K562 (cell line): Measurements from ENCODE around the gene VPS26A. TPM values are rescaled to one million over a fixed set of nuclear protein-coding genes. Genes with fewer than 3 reads are reported as not detected.

Experiments used
- CREB1 ChIP-seq, 2 experiments: sonication (generic) in 1 of 2; formaldehyde crosslinking in 1 of 2; IDR thresholded peaks; 2 replicates each; pipeline versions ENCODE4 v1.6.1 to v1.8.0; 2012 to 2022; ENCODE audit warnings: inconsistent platforms in 1 of 2, mild to moderate bottlenecking in 1 of 2, missing genetic modification reagents in 1 of 2, moderate library complexity in 1 of 2
- CXXC5 ChIP-seq: fragments of 250-450 bp; sonication (Bioruptor Pico); IDR thresholded peaks from 2 replicates; pipeline ENCODE4 v1.8.0; 2022; ENCODE audit warnings: inconsistent platforms, mild to moderate bottlenecking, moderate library complexity
- FOSL1 ChIP-seq: fragments of 200-800 bp; sonication (Bioruptor generic); conservative IDR thresholded peaks from 2 replicates; pipeline ENCODE4 v1.6.1; 2016; ENCODE audit warnings: missing genetic modification characterization, missing compliant biosample characterization
- FOXA3 ChIP-seq, 2 experiments: fragments of 450-650 bp in 1 of 2; sonication (generic) in 1 of 2; formaldehyde crosslinking; IDR thresholded peaks in 1 of 2; conservative IDR thresholded peaks in 1 of 2; 2 replicates each; pipeline versions ENCODE4 v1.4.0 to v1.8.0; 2020 to 2022; ENCODE audit warnings: mild to moderate bottlenecking in 2 of 2, missing genetic modification reagents in 1 of 2
- GATAD2A ChIP-seq: fragments of 450-650 bp; IDR thresholded peaks from 2 replicates; pipeline ENCODE4 v1.6.1; 2017
- L3MBTL2 ChIP-seq: fragments of 450-650 bp; IDR thresholded peaks from 2 replicates; pipeline ENCODE4 v1.6.1; 2016; ENCODE audit warnings: mild to moderate bottlenecking, moderate library complexity
- NCOA2 ChIP-seq, 2 experiments: fragments of 450-650 bp; IDR thresholded peaks; 2 replicates each; pipeline ENCODE4 v1.6.1; 2018; ENCODE audit warnings: mild to moderate bottlenecking in 2 of 2, moderate library complexity in 1 of 2; ENCODE audit not compliant: partially characterized antibody in 2 of 2
- NFE2 ChIP-seq: IDR thresholded peaks from 2 replicates; pipeline ENCODE4 v1.6.1; 2014; ENCODE audit warnings: antibody characterized with exemption, low read depth
- PHF8 ChIP-seq: fragments of 200-600 bp; sonication (generic); IDR thresholded peaks from 2 replicates; pipeline ENCODE4 v1.6.1; 2012; ENCODE audit warnings: mixed run types, mild to moderate bottlenecking, inconsistent platforms, low read length, moderate library complexity, borderline replicate concordance
- SIX5 ChIP-seq, 2 experiments: IDR thresholded peaks; 2 replicates each; pipeline ENCODE4 v1.6.1; 2011; ENCODE audit warnings: low read length in 2 of 2, borderline replicate concordance in 1 of 2, low read depth in 1 of 2, mild to moderate bottlenecking in 1 of 2, moderate library complexity in 1 of 2; ENCODE audit not compliant: insufficient read depth in 1 of 2
- SMAD4 ChIP-seq: fragments of 250-450 bp; sonication (Bioruptor Pico); conservative IDR thresholded peaks from 2 replicates; pipeline ENCODE4 v1.8.0; 2021; ENCODE audit warnings: inconsistent platforms, mild to moderate bottlenecking, moderate library complexity
- SRSF9 ChIP-seq: fragments of 200-400 bp; formaldehyde crosslinking; IDR thresholded peaks from 2 replicates; pipeline ENCODE4 v1.6.1; 2017; ENCODE audit warnings: low read depth, low read length, borderline replicate concordance
- STAG1 ChIP-seq: sonication (generic); formaldehyde crosslinking; IDR thresholded peaks from 2 replicates; pipeline ENCODE4 v1.5.0; 2020; ENCODE audit warnings: missing genetic modification reagents, borderline replicate concordance
- ZNF134 ChIP-seq: fragments of 250-450 bp; sonication (Bioruptor Pico); conservative IDR thresholded peaks from 2 replicates; pipeline ENCODE4 v1.4.0; 2020
- polyA plus RNA-seq, 8 experiments: library from polyadenylated mRNA; depleted of rRNA in 4 of 8; stranded (reverse) in 5 of 8; unstranded in 3 of 8; fragments of >200 nt; fragmentation: Nextera tagmentation in 2 of 8; fragmentation: Illumina TruSeq in 1 of 8; extraction: Ambion mirVana in 2 of 8; extraction: Trizol in 1 of 8; gene quantifications; 2 replicates each; pipeline versions ENCODE4 v1.2.1 to v1.2.3, GENCODE V29; 2011 to 2014; ENCODE audit warnings: inconsistent platforms in 1 of 8, missing spikeins in 1 of 8
- total RNA-seq, 7 experiments: library from RNA; depleted of rRNA in 6 of 7; stranded (reverse); fragments of >200 nt in 6 of 7; fragmentation: Illumina TruSeq in 2 of 7; extraction: Trizol in 2 of 7; gene quantifications; 2 replicates each; pipeline versions ENCODE4 v1.2.1 to v1.2.3, GENCODE V29; 2011 to 2021; ENCODE audit warnings: low replicate concordance in 1 of 7
- TF ChIP-seq, protein P1 (sequence below): fragments of 450-650 bp; IDR thresholded peaks from 2 replicates; pipeline ENCODE4 v1.6.1; 2014; ENCODE audit warnings: low read depth, mild to moderate bottlenecking, moderate library complexity, borderline replicate concordance
- TF ChIP-seq, protein P2 (sequence below): IDR thresholded peaks from 2 replicates; pipeline ENCODE4 v1.6.1; 2014; ENCODE audit warnings: antibody characterized with exemption
- TF ChIP-seq, protein P3 (sequence below): sonication (generic); formaldehyde crosslinking; IDR thresholded peaks from 2 replicates; pipeline ENCODE4 v1.8.0; 2022; ENCODE audit warnings: mild to moderate bottlenecking, missing genetic modification reagents
- TF ChIP-seq, protein P4 (sequence below): fragments of 250-450 bp; sonication (Bioruptor Pico); IDR thresholded peaks from 2 replicates; pipeline ENCODE4 v1.4.0; 2020

The VPS26A gene
- total and polyA plus RNA-seq, 9 of the 15 experiments (the other 6 are each of a cell fraction or from before 2014, with no cell fraction given): 47.1 to 137 (median 69.3) TPM

DNA sequence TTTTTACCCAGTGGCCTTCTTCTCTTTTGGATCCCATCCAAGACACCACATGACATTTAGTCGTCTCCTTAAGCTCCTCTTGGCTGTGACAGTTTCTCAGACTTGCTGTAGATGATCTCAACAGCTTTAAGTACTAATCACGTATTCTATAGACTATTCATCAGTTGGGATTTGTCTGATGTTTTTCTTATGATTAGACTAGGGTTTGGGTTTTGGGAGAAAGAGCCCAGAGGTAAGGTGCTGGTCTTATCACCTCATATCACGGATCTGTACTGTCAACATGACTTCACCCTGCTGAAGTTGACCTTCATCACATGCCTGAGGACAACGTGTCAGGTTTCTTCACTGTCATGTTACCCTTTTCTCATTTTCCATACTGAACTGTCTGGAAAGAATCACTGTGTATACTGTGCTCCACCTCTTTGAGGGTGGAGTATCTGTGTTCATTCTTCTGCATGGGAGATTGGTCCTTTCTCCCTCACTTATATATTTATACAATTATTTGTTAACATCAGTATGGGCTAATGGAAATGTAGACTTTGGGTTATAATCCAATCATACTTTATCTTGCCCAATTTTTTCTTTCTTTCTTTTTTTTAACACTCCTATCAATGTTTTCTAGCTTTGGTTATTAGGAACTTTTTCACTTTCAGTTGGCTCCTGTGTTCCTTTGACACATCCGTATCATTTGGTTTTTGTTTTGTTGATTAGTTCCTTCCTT, 89.8 kb downstream of the VPS26A start (continued):
- TF ChIP-seq, protein P1, sequence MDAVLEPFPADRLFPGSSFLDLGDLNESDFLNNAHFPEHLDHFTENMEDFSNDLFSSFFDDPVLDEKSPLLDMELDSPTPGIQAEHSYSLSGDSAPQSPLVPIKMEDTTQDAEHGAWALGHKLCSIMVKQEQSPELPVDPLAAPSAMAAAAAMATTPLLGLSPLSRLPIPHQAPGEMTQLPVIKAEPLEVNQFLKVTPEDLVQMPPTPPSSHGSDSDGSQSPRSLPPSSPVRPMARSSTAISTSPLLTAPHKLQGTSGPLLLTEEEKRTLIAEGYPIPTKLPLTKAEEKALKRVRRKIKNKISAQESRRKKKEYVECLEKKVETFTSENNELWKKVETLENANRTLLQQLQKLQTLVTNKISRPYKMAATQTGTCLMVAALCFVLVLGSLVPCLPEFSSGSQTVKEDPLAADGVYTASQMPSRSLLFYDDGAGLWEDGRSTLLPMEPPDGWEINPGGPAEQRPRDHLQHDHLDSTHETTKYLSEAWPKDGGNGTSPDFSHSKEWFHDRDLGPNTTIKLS: no peak
- TF ChIP-seq FOXA3 (CRISPR knock-in tag; conservative IDR thresholded peaks at IDR 0.05 in 1 of 2, IDR thresholded peaks at IDR 0.05 in 1 of 2) (peak; percentile 51 to 86; a peak in 2 of 4 replicates), ZNF134 (0 out of 2 replicates have a peak, but pooled peaks have one; percentile 61), CXXC5 (CRISPR knock-in tag) (peak; percentile 56), L3MBTL2 (peak; percentile 95), NCOA2 (IDR thresholded peaks at IDR 0.05; ENCODE audit: partially characterized antibody in 2 of 2) (no peak), SRSF9 (no peak), NFE2 (peak; percentile 54; the same call in 1 of the 2 replicates), GATAD2A (peak; percentile 54; the same call in 1 of the 2 replicates), STAG1 (CRISPR knock-in tag) (no peak), FOSL1 (tag) (peak; percentile 49; the same call in 1 of the 2 replicates), SIX5 (IDR thresholded peaks at IDR 0.05; ENCODE audit: borderline replicate concordance in 1 of 2, insufficient read depth in 1 of 2, low read depth in 1 of 2, low read length in 2 of 2) (no peak), SMAD4 (0 out of 2 replicates have a peak, but pooled peaks have one; percentile 62), CREB1 (IDR thresholded peaks at IDR 0.05) (no peak), CREB1 (CRISPR knock-in tag; IDR thresholded peaks at IDR 0.05) (peak; percentile 23; the same call in 1 of the 2 replicates), PHF8 (no peak)
- TF ChIP-seq, protein P2, sequence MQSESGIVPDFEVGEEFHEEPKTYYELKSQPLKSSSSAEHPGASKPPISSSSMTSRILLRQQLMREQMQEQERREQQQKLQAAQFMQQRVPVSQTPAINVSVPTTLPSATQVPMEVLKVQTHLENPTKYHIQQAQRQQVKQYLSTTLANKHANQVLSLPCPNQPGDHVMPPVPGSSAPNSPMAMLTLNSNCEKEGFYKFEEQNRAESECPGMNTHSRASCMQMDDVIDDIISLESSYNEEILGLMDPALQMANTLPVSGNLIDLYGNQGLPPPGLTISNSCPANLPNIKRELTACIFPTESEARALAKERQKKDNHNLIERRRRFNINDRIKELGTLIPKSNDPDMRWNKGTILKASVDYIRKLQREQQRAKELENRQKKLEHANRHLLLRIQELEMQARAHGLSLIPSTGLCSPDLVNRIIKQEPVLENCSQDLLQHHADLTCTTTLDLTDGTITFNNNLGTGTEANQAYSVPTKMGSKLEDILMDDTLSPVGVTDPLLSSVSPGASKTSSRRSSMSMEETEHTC: peak; percentile 92
- TF ChIP-seq, protein P3, sequence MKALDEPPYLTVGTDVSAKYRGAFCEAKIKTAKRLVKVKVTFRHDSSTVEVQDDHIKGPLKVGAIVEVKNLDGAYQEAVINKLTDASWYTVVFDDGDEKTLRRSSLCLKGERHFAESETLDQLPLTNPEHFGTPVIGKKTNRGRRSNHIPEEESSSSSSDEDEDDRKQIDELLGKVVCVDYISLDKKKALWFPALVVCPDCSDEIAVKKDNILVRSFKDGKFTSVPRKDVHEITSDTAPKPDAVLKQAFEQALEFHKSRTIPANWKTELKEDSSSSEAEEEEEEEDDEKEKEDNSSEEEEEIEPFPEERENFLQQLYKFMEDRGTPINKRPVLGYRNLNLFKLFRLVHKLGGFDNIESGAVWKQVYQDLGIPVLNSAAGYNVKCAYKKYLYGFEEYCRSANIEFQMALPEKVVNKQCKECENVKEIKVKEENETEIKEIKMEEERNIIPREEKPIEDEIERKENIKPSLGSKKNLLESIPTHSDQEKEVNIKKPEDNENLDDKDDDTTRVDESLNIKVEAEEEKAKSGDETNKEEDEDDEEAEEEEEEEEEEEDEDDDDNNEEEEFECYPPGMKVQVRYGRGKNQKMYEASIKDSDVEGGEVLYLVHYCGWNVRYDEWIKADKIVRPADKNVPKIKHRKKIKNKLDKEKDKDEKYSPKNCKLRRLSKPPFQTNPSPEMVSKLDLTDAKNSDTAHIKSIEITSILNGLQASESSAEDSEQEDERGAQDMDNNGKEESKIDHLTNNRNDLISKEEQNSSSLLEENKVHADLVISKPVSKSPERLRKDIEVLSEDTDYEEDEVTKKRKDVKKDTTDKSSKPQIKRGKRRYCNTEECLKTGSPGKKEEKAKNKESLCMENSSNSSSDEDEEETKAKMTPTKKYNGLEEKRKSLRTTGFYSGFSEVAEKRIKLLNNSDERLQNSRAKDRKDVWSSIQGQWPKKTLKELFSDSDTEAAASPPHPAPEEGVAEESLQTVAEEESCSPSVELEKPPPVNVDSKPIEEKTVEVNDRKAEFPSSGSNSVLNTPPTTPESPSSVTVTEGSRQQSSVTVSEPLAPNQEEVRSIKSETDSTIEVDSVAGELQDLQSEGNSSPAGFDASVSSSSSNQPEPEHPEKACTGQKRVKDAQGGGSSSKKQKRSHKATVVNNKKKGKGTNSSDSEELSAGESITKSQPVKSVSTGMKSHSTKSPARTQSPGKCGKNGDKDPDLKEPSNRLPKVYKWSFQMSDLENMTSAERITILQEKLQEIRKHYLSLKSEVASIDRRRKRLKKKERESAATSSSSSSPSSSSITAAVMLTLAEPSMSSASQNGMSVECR: no peak
- TF ChIP-seq, protein P4, sequence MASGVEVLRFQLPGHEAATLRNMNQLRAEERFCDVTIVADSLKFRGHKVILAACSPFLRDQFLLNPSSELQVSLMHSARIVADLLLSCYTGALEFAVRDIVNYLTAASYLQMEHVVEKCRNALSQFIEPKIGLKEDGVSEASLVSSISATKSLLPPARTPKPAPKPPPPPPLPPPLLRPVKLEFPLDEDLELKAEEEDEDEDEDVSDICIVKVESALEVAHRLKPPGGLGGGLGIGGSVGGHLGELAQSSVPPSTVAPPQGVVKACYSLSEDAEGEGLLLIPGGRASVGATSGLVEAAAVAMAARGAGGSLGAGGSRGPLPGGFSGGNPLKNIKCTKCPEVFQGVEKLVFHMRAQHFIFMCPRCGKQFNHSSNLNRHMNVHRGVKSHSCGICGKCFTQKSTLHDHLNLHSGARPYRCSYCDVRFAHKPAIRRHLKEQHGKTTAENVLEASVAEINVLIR (CRISPR knock-in tag): no peak
